D721Med (cell line): Measurements from ENCODE around the gene ZFHX2.

Source experiments
- DNase-seq: peaks from one replicate; pipeline ENCODE4 v3.0.0; 2011; ENCODE audit warnings: low spot score; ENCODE audit not compliant: insufficient read length
- FAIRE-seq: peaks from 2 replicates; lab custom pipeline; 2011; peaks lifted over from hg19 to GRCh38; lab: Jason Lieb, UNC
- CTCF ChIP-seq: IDR thresholded peaks from 2 replicates; pipeline ENCODE4 v1.5.1; 2012; ENCODE audit warnings: mild to moderate bottlenecking, control low read depth; ENCODE audit not compliant: insufficient read depth; ENCODE audit errors: missing control alignments

Gene ZFHX2

GRCh38 chr14:23528555-23528954, 23.0 kb downstream of the ZFHX2 start:
- DNase-seq = no peak
- FAIRE-seq = no peak
- TF ChIP-seq CTCF = no peak

- TF ChIP-seq CTCF = no peak
- FAIRE-seq = no peak
- DNase-seq = no peak
These were observed 26.0 kb downstream of the ZFHX2 start for GRCh38 chr14:23525611-23526010.

GRCh38 chr14:23524954-23525353, 26.6 kb downstream of the ZFHX2 start:
- FAIRE-seq = no peak
- no peak for DNase-seq
- no peak for TF ChIP-seq CTCF

- no peak for FAIRE-seq
- no peak for TF ChIP-seq CTCF
- DNase-seq = no peak
These were observed 28.1 kb downstream of the ZFHX2 start for GRCh38 chr14:23523229-23524016.

- no peak for FAIRE-seq
These were observed 28.8 kb downstream of the ZFHX2 start for GRCh38 chr14:23522643-23523198.

GRCh38 chr14:23521785-23522640, 29.6 kb downstream of the ZFHX2 start:
- TF ChIP-seq CTCF = no peak
- DNase-seq = no peak
- FAIRE-seq = no peak

More at GRCh38 chr14:23522643-23523198, 28.8 kb downstream of the ZFHX2 start:
- no peak for TF ChIP-seq CTCF
- DNase-seq = no peak
